NCI-H2196 treated with DMSO at 0.1 percent for 48 hours (cell line): ENCODE measurements around the gene SNX12.
"Not testable (repeated sequence)": the region's sequence is repeated elsewhere in the genome, so short reads cannot be mapped to it uniquely, and the experiment has no call there.

Experiments
- DNase-seq: peaks from one replicate; lab custom pipeline; 2025; ENCODE audit not compliant: unreplicated experiment; lab: John Stamatoyannopoulos, UW

Gene SNX12

DNA sequence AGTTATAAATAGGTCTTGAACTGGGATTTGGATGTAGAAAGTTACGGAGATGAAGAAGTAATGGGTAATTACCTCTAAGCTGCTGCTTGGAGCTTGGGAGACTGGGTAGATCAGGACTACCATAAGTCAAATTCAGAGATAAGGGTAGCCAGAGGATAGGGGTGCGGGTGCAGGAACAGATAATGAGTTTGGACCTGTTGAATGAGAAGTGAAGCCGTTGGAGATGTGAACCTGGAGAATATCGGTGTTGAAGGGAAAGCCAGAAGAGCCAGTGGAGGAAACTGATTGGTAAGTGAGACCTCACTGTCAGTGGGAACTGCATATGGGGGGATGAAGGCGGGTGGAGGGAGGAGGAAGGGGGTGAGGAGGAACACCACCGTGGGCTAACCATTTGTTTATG is 26.9 kb upstream of the SNX12 start:
- DNase-seq, result no peak

DNA sequence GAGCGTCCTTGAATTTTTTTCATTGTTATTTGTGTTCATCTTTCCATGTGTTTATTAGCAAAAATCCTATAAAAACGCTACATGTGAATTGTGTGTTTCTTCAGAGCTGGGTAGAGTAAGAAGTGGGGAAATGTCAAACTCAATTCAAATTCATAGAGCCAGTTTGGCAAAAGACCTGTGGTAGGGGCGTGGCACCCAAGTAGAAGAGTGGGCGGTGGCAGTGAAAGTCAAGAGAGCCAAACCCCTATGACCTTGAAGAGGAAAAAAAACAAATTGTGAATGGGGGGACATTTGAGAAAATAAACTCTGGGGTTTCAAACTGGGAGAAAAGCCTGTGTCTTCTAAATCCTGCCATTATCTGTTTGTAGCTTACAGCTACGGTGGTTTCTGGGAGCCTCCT is 23.1 kb upstream of the SNX12 start:
- DNase-seq, result no peak

DNA sequence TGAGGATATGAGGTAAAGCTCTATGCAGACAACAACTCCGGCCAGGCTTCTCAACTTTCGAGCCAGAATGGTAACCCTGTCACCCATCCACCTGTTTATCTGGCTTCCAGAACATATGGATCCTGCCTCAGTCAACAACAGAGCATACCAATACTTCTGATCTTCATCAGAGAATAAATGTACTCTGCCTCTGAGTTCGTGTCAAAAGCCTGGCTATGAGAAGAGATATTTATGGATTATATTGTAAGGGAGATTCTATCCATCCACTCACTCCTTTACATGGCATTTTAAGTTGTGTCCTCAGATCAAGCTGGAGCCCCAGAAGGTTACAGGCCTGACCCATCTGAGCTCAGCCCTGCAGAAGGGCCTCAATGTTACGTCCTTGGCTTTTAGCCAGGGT is 17.8 kb upstream of the SNX12 start:
- DNase-seq, result no peak

DNA sequence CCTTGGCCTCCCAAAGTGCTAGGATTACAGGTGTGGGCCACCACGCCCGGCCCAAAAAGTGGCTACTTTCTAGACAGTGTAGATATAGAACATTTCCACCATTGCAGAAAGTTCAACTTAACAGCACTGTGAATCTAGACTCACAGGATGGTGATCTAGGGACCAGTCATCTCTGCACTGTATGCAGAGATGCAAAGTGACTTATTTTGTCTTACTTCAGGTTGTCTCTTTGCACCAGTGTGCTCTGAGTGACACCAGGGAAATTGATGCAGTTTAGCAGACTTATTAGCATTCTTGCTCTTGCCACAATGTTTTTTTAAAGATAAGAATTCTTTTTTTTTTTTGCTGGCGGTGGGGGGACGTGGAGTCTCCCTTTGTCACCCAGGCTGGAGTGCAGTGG is 14.7 kb upstream of the SNX12 start:
- no peak for DNase-seq

DNA sequence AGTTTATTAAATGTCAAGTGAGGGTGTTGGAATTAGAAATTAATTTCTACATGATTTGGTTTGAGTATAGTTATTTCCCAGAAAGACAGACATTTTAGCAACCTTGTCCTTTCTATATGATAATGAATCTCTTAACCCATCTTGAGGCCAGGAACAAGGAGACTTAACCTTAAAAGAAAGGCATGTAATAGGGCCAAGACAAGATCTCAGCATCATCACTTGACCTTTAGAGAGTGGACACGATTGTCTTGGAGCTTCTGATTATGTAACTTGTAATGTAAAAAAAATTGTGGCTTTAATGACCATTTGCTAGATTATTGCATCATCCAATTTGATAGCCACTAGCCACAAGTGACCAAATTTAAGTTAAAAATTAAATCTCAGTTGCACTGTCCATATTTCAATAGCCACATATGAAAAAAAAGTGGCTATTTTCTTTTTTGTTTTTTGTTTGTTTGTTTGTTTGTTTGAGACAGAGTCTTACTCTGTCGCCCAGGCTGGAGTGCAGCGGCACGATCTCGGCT is 14.1 kb upstream of the SNX12 start:
- DNase-seq, result no peak

DNA sequence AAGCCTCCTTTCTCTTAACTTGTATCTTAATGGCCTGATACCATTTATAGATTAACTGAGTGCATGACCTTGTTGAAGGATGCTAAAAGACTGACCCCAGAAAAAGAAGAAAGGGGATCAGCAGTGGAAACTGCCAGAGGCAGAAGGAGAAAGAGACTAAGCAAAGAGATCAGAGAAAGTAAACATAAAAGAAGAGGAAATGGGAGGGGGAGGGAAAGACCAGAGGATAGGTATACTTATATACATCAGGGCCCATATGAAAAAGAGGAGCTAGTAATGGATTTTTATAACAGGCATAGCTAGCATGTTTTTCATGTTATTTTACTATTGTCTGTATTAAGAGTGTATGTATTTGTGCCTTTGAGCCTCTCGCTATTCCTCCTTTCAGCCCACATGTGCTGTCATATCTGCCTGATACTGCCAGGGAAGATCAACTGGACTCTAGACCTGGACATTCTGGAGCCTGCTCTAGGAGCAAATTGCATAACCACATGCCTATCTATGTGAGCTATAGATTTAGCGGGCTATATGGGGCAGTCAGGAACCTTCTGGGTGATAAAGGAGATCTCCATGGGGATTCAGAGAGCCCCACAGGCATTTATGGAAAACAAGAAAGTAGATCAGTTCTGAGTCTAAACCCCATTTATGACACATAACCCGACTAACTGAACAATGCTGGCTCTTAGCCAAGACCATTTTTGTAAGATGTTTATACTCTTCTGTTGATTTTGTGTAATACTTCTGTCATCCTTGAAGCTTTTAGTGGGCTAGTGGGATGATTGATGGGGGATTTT is 13.4 kb upstream of the SNX12 start:
- DNase-seq, result no peak

DNA sequence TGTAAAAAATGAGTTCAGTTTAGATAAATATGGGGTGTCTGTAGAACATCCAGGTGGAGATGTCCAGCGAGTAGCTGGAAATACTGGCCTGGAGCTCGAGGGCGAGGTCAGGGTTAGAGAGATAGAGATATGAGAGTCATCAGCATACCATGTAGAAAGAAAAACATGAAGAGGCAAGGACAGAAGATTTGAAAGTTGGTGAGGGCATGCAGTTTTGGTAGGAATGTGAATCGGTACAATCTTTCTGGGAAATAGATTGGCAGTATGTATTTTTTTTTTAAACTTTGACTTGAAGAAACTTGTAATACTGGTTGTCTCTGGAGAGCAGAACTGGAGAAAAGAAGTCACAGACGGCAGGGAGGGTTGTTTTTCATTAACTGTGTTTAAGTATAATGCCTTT is 2.4 kb upstream of the SNX12 start:
- DNase-seq, result no peak

DNA sequence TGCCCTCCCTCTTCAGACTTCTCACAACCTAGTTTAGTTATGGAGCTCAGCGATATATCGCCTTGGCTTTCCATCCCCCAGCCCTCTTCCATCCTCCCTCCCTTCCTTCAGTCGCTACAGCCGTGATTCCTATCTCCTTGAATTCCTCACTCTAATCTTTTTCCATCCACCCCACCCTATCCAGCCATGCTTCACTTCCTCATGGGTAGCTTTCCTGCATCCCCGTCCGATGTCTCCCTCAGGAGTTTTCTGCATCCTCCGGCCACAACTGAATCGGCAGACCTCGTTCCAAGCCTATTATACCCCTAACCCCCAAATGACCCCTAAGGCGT is 456 bp downstream of the SNX12 start:
- DNase-seq, result no peak

DNA sequence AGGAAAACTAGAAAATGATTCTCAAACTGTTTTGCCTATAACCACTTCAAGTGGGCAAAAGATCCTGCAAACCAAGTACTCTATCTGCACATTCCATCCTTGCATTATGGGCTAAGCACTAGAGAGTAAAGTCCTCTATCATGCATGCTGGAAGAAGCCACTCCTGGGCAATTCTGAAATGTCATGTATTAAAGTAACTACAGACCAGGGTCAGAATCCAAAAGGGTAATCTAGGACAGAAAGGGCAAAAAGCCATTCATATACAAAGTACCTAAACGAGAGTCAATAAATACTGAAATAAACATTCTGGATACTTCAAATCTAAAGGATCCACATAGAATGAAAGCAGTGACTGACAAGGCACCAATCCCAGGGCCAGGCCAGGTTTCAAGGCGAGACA is 1.0 kb downstream of the SNX12 start:
- no peak for DNase-seq

DNA sequence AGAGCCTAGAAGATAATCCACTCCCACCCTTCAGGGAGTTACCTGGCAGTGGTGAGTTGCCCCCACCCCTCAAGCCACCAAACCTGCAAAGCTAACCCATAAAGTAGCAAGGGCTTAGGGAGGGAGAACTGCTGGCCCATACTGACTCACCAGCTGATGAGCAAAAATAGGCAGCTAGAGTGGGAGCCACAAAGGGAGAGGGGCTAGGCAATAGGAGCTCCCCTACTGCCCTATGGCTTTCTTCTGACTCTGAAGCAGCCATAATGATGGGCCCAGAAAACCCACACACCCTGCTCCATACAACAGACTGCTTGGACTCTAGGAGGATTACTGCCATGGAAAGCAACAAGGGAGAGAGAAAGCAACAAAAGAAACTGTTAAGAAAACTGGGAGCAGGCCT is 8.0 kb downstream of the SNX12 start:
- DNase-seq, result no peak

DNA sequence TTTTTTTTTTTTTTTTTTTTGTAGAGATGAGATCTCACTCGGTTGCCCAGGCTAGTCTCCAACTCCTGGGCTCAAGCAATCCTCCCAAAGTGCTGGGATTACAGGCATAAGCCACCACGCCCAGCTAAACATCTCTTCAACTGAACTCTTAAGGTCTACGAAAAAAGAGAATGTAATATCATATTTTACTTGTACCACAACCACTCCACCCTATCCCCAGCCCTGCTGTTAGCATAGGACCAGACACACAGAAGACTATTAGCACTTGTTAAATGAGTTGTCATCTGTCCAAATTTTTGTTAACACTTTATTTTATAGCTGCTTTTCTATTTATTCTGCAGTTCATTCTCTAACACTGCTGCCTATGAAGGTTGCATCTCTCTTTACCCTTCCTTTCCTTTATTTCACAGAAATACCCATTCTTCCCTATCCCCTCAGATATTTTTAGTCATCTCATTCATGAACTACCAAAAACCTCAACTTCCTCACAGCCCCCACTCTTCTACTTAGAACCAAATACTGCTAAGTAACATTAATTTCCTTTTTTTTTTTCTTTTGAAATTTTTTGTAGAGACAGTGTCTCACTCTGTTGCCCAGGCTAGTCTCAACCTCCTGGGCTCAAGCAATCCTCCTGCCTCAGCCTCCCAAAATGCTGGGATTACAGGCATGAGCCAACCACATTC is 10.1 kb downstream of the SNX12 start:
- DNase-seq, result no peak

DNA sequence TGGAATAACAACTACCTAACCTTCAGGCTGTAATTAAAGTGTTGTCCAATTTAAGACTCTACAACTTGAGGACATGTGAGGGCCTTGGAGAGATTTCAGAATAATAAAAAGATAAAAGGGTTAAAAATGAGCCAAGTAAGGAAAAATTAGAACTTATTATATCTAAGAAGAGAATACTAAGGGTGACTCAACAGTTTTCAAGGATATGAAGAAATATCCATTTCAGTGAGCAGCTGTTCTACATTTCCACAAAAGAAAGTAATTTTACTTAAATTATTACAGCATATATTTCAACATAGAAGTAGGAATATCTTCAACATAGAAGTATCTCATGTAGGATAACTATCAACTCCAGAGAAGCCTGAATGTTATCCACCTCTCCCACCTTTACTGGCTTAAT is 11.3 kb downstream of the SNX12 start:
- no peak for DNase-seq

DNA sequence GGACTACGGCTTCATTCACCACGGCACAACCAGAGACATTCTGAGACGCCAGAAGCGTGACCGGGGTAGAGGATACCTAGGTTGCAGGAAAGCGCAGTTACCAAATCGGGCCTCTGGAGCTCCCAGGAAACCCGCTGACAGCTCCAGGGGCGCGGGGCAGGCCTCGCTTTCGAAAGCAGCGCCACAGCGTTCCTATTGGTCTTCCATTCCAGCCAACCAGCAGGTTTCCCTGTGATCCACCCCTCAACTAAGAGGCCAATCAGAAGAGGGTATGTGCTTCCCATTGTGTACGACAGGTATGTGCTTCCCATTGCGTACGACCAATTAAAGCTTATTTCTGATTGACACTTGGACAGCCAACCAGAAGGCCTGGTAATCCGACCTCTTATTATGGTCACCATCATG is 14.9 kb downstream of the SNX12 start:
- DNase-seq, result no peak

DNA sequence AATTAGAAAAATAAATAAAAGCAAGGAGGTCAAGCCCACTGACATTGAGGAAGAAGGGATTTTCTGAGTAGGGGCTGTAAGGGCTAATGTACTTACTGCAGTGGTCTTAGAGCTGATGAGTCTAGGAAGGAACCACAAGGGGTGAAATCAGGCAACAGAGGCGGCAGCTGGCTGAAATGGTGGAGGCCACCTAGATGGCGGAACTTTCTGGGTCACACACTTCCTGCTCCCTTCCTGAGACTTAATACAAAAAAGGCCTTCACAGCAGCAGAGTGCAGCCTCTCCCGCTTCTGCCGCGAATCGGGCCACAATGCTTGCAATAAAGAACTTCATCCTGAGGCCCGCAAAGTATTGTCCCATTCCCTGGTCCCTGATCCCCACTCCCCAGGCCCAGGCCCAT is 15.4 kb downstream of the SNX12 start:
- DNase-seq, result no peak

DNA sequence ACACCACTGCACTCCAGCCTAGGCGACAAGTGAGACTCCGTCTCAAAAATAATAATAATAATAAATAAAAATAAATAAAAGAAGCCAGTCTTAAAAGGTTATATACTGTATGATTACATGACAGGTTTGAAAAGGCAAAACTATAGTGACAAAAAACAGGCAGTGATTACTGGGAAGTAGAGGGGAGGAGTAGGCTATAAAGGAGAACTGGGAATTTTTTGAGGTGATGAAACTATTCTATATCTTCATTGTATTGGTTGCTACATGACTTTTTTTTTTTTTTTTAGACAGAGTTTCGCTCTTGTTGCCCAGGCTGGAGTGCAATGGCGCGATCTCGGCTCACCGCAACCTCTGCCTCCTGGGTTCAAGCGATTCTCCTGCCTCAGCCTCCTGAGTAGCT is 20.2 kb downstream of the SNX12 start:
- DNase-seq, result not testable (repeated sequence)

DNA sequence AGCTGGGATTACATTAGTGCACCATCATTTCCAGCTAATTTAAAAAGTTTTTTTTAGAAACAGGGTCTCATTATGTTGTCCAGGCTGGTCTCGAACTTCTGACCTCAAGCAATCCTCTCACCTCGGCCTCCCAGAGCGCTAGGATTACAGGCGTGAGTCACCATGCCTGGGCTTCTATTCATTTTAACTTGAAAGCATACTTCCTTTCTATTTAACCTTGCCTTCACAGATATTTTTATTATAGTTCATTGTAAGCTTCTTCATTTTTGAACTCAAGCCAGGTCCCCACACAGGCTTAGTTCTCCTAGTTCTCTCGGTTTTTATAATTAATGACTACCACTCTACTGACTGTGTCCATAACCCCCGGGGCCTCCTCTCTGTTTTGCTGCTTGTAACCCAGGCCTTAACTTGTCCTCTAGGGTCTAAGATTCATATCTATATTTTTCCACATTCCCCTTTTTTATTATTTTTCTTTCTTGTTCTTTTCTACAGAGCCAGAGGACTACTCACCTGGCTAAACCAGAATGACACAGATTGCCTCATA is 50.7 kb downstream of the SNX12 start:
- no peak for DNase-seq
